ENCODE measurements around the gene SLIT3.

SLIT3 gene

GRCh38 chr5:168984135-168984675, 316.7 kb downstream of the SLIT3 start:
- Histone ChIP-seq H3K4me3 (ENCODE audit: low read depth, low read length) (no peak overlapping the region), H3K36me3 (ENCODE audit: control insufficient read depth in 2 of 2, insufficient read depth in 1 of 2, low read length in 2 of 2) (no peaks in the 10 kb centered on the region), H3K4me1 (ENCODE audit: control insufficient read depth, insufficient read depth, low read length) (no peaks in the 10 kb centered on the region; the same call in 1 of the 2 replicates), H3K9me3 (ENCODE audit: control insufficient read depth, insufficient read depth, low read depth, low read length) (no peaks in the 10 kb centered on the region), H3K27ac (ENCODE audit: extremely low read depth, low read depth, low read length) (no peak overlapping the region)
- ChIA-PET CTCF (interaction anchor here (0.6 to 0.7 kb wide), 2 partner anchors 12 to 165 kb away, joined by 3 to 4 read pairs; no protein-coding TSS in a partner anchor), POLR2A (no interaction called here)
- TF ChIP-seq ZNF791 (tag by site-specific recombination; IDR thresholded peaks at IDR 0.05) (no peak), KLF17 (tag by site-specific recombination; IDR thresholded peaks at IDR 0.05) (no peak), ZNF548 (tag by site-specific recombination; IDR thresholded peaks at IDR 0.05) (no peak), ZNF600 (tag by site-specific recombination; IDR thresholded peaks at IDR 0.05) (no peak), ZNF777 (tag by site-specific recombination; IDR thresholded peaks at IDR 0.05; ENCODE audit: borderline replicate concordance) (no peak), ZNF670 (tag by site-specific recombination; IDR thresholded peaks at IDR 0.05; ENCODE audit: low read depth) (no peak), EGR2 (tag by site-specific recombination; IDR thresholded peaks at IDR 0.05; ENCODE audit: low read depth) (no peak), MEIS1 (CRISPR knock-in tag; IDR thresholded peaks at IDR 0.05; ENCODE audit: borderline replicate concordance) (no peak), ZNF555 (tag by site-specific recombination; conservative IDR thresholded peaks at IDR 0.05) (no peak), ZNF501 (tag by site-specific recombination; IDR thresholded peaks at IDR 0.05) (no peak), REPIN1 (tag by site-specific recombination; IDR thresholded peaks at IDR 0.05; ENCODE audit: low read depth) (no peak), ZNF610 (tag by site-specific recombination; IDR thresholded peaks at IDR 0.05; ENCODE audit: borderline replicate concordance) (no peak), ZNF221 (tag by site-specific recombination; IDR thresholded peaks at IDR 0.05; ENCODE audit: borderline replicate concordance) (no peak), MZF1 (tag by site-specific recombination; IDR thresholded peaks at IDR 0.05; ENCODE audit: borderline replicate concordance) (no peak), SETDB1 (IDR thresholded peaks at IDR 0.05; ENCODE audit: insufficient read length, low read length) (no peak), ZNF624 (tag by site-specific recombination; IDR thresholded peaks at IDR 0.05) (no peak)
- TF ChIP-seq, protein P1, sequence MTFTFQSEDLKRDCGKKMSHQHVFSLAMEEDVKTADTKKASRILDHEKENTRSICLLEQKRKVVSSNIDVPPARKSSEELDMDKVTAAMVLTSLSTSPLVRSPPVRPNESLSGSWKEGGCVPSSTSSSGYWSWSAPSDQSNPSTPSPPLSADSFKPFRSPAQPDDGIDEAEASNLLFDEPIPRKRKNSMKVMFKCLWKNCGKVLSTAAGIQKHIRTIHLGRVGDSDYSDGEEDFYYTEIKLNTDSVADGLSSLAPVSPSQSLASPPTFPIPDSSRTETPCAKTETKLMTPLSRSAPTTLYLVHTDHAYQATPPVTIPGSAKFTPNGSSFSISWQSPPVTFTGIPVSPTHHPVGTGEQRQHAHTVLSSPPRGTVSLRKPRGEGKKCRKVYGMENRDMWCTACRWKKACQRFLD (tag by site-specific recombination; IDR thresholded peaks at IDR 0.05): no peak
- TF ChIP-seq, protein P2, sequence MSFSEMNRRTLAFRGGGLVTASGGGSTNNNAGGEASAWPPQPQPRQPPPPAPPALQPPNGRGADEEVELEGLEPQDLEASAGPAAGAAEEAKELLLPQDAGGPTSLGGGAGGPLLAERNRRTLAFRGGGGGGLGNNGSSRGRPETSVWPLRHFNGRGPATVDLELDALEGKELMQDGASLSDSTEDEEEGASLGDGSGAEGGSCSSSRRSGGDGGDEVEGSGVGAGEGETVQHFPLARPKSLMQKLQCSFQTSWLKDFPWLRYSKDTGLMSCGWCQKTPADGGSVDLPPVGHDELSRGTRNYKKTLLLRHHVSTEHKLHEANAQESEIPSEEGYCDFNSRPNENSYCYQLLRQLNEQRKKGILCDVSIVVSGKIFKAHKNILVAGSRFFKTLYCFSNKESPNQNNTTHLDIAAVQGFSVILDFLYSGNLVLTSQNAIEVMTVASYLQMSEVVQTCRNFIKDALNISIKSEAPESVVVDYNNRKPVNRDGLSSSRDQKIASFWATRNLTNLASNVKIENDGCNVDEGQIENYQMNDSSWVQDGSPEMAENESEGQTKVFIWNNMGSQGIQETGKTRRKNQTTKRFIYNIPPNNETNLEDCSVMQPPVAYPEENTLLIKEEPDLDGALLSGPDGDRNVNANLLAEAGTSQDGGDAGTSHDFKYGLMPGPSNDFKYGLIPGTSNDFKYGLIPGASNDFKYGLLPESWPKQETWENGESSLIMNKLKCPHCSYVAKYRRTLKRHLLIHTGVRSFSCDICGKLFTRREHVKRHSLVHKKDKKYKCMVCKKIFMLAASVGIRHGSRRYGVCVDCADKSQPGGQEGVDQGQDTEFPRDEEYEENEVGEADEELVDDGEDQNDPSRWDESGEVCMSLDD (tag by site-specific recombination; IDR thresholded peaks at IDR 0.05): no peak

DNA sequence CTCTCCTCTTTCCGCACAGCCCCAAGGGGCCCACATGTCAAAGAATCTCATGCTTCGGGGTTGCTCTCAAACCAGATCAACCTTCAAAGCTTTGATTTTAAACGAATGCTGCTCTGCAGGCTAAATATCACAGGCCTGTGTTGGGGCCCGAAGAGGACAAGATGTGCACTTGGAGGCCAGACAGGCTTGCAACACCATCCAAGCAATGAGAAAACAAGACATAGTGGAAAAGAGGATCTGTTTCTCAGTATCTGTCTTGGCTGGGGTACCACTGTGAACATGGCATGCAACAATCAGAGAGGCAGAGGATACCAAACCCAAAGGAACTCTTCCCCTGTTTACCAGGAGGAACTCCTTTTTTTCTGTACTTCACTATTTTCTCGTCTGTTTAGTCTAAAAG, 321.8 kb downstream of the SLIT3 start:
- H3K27ac ChIP-seq (ENCODE audit: extremely low read depth, low read depth, low read length): no peak overlapping the region
- CTCF ChIA-PET: interaction anchor here (0.6 to 1.9 kb wide), 2 partner anchors 9 to 1087 kb away, joined by 3 to 13 read pairs; no protein-coding TSS in a partner anchor
- POLR2A ChIA-PET: no interaction called here
- H3K36me3 ChIP-seq (ENCODE audit: control insufficient read depth in 2 of 2, insufficient read depth in 1 of 2, low read length in 2 of 2): no peaks in the 10 kb centered on the region
- no peak overlapping the region for H3K4me3 ChIP-seq (ENCODE audit: low read depth, low read length)
- no peaks in the 10 kb centered on the region for H3K9me3 ChIP-seq (ENCODE audit: control insufficient read depth, insufficient read depth, low read depth, low read length)
- H3K4me1 ChIP-seq (ENCODE audit: control insufficient read depth, insufficient read depth, low read length): 0 out of 2 replicates have a peak, but pooled peaks cover 1% of the 10 kb centered on the region
- TF ChIP-seq IKZF3 (tag by site-specific recombination; IDR thresholded peaks at IDR 0.05): no peak
- TF ChIP-seq, protein P3, sequence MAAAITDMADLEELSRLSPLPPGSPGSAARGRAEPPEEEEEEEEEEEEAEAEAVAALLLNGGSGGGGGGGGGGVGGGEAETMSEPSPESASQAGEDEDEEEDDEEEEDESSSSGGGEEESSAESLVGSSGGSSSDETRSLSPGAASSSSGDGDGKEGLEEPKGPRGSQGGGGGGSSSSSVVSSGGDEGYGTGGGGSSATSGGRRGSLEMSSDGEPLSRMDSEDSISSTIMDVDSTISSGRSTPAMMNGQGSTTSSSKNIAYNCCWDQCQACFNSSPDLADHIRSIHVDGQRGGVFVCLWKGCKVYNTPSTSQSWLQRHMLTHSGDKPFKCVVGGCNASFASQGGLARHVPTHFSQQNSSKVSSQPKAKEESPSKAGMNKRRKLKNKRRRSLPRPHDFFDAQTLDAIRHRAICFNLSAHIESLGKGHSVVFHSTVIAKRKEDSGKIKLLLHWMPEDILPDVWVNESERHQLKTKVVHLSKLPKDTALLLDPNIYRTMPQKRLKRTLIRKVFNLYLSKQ (tag by site-specific recombination; IDR thresholded peaks at IDR 0.05; ENCODE audit: borderline replicate concordance): no peak
- TF ChIP-seq ZNF341 (tag by site-specific recombination; IDR thresholded peaks at IDR 0.05; ENCODE audit: low read depth): no peak
- TF ChIP-seq, protein P4, sequence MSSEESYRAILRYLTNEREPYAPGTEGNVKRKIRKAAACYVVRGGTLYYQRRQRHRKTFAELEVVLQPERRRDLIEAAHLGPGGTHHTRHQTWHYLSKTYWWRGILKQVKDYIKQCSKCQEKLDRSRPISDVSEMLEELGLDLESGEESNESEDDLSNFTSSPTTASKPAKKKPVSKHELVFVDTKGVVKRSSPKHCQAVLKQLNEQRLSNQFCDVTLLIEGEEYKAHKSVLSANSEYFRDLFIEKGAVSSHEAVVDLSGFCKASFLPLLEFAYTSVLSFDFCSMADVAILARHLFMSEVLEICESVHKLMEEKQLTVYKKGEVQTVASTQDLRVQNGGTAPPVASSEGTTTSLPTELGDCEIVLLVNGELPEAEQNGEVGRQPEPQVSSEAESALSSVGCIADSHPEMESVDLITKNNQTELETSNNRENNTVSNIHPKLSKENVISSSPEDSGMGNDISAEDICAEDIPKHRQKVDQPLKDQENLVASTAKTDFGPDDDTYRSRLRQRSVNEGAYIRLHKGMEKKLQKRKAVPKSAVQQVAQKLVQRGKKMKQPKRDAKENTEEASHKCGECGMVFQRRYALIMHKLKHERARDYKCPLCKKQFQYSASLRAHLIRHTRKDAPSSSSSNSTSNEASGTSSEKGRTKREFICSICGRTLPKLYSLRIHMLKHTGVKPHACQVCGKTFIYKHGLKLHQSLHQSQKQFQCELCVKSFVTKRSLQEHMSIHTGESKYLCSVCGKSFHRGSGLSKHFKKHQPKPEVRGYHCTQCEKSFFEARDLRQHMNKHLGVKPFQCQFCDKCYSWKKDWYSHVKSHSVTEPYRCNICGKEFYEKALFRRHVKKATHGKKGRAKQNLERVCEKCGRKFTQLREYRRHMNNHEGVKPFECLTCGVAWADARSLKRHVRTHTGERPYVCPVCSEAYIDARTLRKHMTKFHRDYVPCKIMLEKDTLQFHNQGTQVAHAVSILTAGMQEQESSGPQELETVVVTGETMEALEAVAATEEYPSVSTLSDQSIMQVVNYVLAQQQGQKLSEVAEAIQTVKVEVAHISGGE (tag by site-specific recombination; conservative IDR thresholded peaks at IDR 0.05; ENCODE audit: low read depth): no peak
- no peak for TF ChIP-seq ZNF157 (tag by site-specific recombination; IDR thresholded peaks at IDR 0.05)
- no peak for TF ChIP-seq ZNF600 (tag by site-specific recombination; IDR thresholded peaks at IDR 0.05)
- TF ChIP-seq ZNF596 (tag by site-specific recombination; IDR thresholded peaks at IDR 0.05): no peak
